Glutamatergic neuron (in vitro differentiated cells): Measurements from ENCODE around the gene TRPM1. TPM values are rescaled to one million over a fixed set of nuclear protein-coding genes. Genes with fewer than 3 reads are reported as not detected.

Experiments
- DNase-seq: peaks from one replicate; pipeline ENCODE4 v3.0.0; 2022
- H3K27ac Mint-ChIP-seq: one replicate; pipeline ENCODE4 v1.8.0; 2020; ENCODE audit warnings: mild to moderate bottlenecking, mixed read lengths, inconsistent platforms; ENCODE audit not compliant: unreplicated experiment
- H3K27me3 Mint-ChIP-seq: one replicate; pipeline ENCODE4 v1.8.0; 2020; ENCODE audit warnings: mild to moderate bottlenecking, moderate library complexity, mixed read lengths, inconsistent platforms; ENCODE audit not compliant: unreplicated experiment
- H3K36me3 Mint-ChIP-seq: one replicate; pipeline ENCODE4 v1.8.0; 2020; ENCODE audit warnings: mild to moderate bottlenecking, mixed read lengths, inconsistent platforms; ENCODE audit not compliant: unreplicated experiment
- H3K4me1 Mint-ChIP-seq: one replicate; pipeline ENCODE4 v1.8.0; 2020; ENCODE audit warnings: mild to moderate bottlenecking, low read depth, mixed read lengths, inconsistent platforms; ENCODE audit not compliant: unreplicated experiment
- H3K4me3 Mint-ChIP-seq: one replicate; pipeline ENCODE4 v1.8.0; 2020; ENCODE audit warnings: mild to moderate bottlenecking, mixed read lengths, inconsistent platforms; ENCODE audit not compliant: unreplicated experiment
- H3K9me3 Mint-ChIP-seq: one replicate; pipeline ENCODE4 v1.8.0; 2020; ENCODE audit warnings: mild to moderate bottlenecking, moderate library complexity, mixed read lengths, inconsistent platforms; ENCODE audit not compliant: unreplicated experiment
- CTCF ChIP-seq: fragments of 200-600 bp; sonication (generic); IDR thresholded peaks from one replicate; pipeline ENCODE4 v1.5.0; 2021; ENCODE audit not compliant: partially characterized antibody, unreplicated experiment
- total RNA-seq: library from RNA; stranded (reverse); fragmentation: NEBNext Ultra II Directional; extraction: Animal tissue kit (Norgen Biotek cat#: 25700); gene quantifications from one replicate; pipeline ENCODE4 v1.2.1, GENCODE V29; 2021; ENCODE audit not compliant: unreplicated experiment

TRPM1 gene
- total RNA-seq, 1 donor from 2014 or later: not detected

- Mint-ChIP-seq H3K36me3 (no peaks in the 10 kb centered on the region), H3K27ac (no peak overlapping the region), H3K27me3 (peaks cover 4% of the 10 kb centered on the region), H3K4me1 (peaks cover 4% of the 10 kb centered on the region), H3K4me3 (no peak overlapping the region), H3K9me3 (peaks cover 2% of the 10 kb centered on the region)
- TF ChIP-seq CTCF: no peak
- no peak for DNase-seq
These were observed 2.4 kb downstream of the TRPM1 start for GRCh38 chr15:31098953-31099740.

GRCh38 chr15:31098491-31098917 is 3.0 kb downstream of the TRPM1 start:
- Mint-ChIP-seq H3K9me3 (peaks cover 2% of the 10 kb centered on the region), H3K36me3 (no peaks in the 10 kb centered on the region)

GRCh38 chr15:31096563-31096962 is 5.0 kb downstream of the TRPM1 start:
- Mint-ChIP-seq H3K36me3 (no peaks in the 10 kb centered on the region), H3K4me1 (peaks cover 1% of the 10 kb centered on the region), H3K4me3 (no peak overlapping the region), H3K27me3 (peaks cover 4% of the 10 kb centered on the region), H3K9me3 (peaks cover 2% of the 10 kb centered on the region), H3K27ac (no peak overlapping the region)
- TF ChIP-seq CTCF: no peak
- no peak for DNase-seq

More at GRCh38 chr15:31098491-31098917, 3.0 kb downstream of the TRPM1 start:
- no peak overlapping the region for H3K27ac Mint-ChIP-seq
- H3K4me1 Mint-ChIP-seq: peaks cover 4% of the 10 kb centered on the region
- H3K4me3 Mint-ChIP-seq: no peak overlapping the region
- no peak for TF ChIP-seq CTCF
- H3K27me3 Mint-ChIP-seq: peaks cover 4% of the 10 kb centered on the region
- DNase-seq: no peak

GRCh38 chr15:31091481-31091880 is 10.0 kb downstream of the TRPM1 start:
- H3K4me3 Mint-ChIP-seq: no peak overlapping the region

More at GRCh38 chr15:31091481-31091880, 10.0 kb downstream of the TRPM1 start:
- Mint-ChIP-seq H3K9me3 (peaks cover 2% of the 10 kb centered on the region), H3K27ac (no peak overlapping the region), H3K4me1 (no peaks in the 10 kb centered on the region), H3K36me3 (no peaks in the 10 kb centered on the region), H3K27me3 (peaks cover 2% of the 10 kb centered on the region)
- no peak for TF ChIP-seq CTCF
- DNase-seq: no peak
